ENCODE results near the gene VMA21. TPM values are rescaled to one million over a fixed set of nuclear protein-coding genes. Genes with fewer than 3 reads are reported as not detected.

Gene VMA21
- total RNA-seq, 2 donors from 2014 or later: 42.2 to 54.7 TPM

- H3K9me3 Mint-ChIP-seq: peaks cover 69% of the 10 kb centered on the region
- no peaks in the 10 kb centered on the region for H3K4me1 Mint-ChIP-seq
- Histone ChIP-seq H3K27ac (ENCODE audit: low read depth, low read length) (no peak overlapping the region), H3K9me3 (ENCODE audit: control insufficient read depth, low read length) (no peaks in the 10 kb centered on the region), H3K9ac (ENCODE audit: extremely low read depth, low read length, poor library complexity, severe bottlenecking) (no peak overlapping the region), H3K4me1 (ENCODE audit: control insufficient read depth, insufficient read depth, low read length) (no peaks in the 10 kb centered on the region), H3K4me3 (ENCODE audit: low read length) (no peak overlapping the region), H3K27me3 (ENCODE audit: control insufficient read depth, insufficient read depth, low read length, poor library complexity, severe bottlenecking) (no peaks in the 10 kb centered on the region), H3K36me3 (ENCODE audit: control insufficient read depth, insufficient read depth, low read length) (no peaks in the 10 kb centered on the region)
- no peak overlapping the region for H3K4me3 Mint-ChIP-seq
- H3K27me3 Mint-ChIP-seq (ENCODE audit: insufficient read depth): peaks cover 3% of the 10 kb centered on the region
- no peak for TF ChIP-seq CTCF (conservative IDR thresholded peaks at IDR 0.05)
- H3K36me3 Mint-ChIP-seq (ENCODE audit: low read depth): no peaks in the 10 kb centered on the region
- no peak overlapping the region for H3K27ac Mint-ChIP-seq
- 92% methylated on average over 22 of the region's 22 CpGs; no CpG with 5 or more reads in 1 of the 2 experiments for WGBS, 2 experiments (ENCODE audit: insufficient coverage in 1 of 2, insufficient read length in 1 of 2)
- DNase-seq: peak; percentile 60
Measured at GRCh38 chrX:151391722-151392121, 5.3 kb upstream of the VMA21 start.

- Histone ChIP-seq H3K4me3 (ENCODE audit: low read length) (no peak overlapping the region), H3K27me3 (ENCODE audit: control insufficient read depth, insufficient read depth, low read length, poor library complexity, severe bottlenecking) (no peaks in the 10 kb centered on the region), H3K9me3 (ENCODE audit: control insufficient read depth, low read length) (no peaks in the 10 kb centered on the region), H3K4me1 (ENCODE audit: control insufficient read depth, insufficient read depth, low read length) (no peaks in the 10 kb centered on the region), H3K9ac (ENCODE audit: extremely low read depth, low read length, poor library complexity, severe bottlenecking) (no peak overlapping the region), H3K36me3 (ENCODE audit: control insufficient read depth, insufficient read depth, low read length) (no peaks in the 10 kb centered on the region), H3K27ac (ENCODE audit: low read depth, low read length) (no peak overlapping the region)
- DNase-seq: peak; percentile 72
- Mint-ChIP-seq H3K4me3 (no peak overlapping the region), H3K9me3 (peaks cover 67% of the 10 kb centered on the region), H3K4me1 (peaks cover 3% of the 10 kb centered on the region), H3K27me3 (ENCODE audit: insufficient read depth) (no peaks in the 10 kb centered on the region), H3K27ac (no peak overlapping the region), H3K36me3 (ENCODE audit: low read depth) (peaks cover 2% of the 10 kb centered on the region)
- no peak for TF ChIP-seq CTCF (conservative IDR thresholded peaks at IDR 0.05)
- 50% methylated on average over 1 of the region's 1 CpG; no CpG with 5 or more reads in 1 of the 2 experiments for WGBS, 2 experiments (ENCODE audit: insufficient coverage in 1 of 2, insufficient read length in 1 of 2)
Measured at GRCh38 chrX:151393514-151393913, 3.5 kb upstream of the VMA21 start.

GRCh38 chrX:151396042-151396824 lies 773 bp upstream of the VMA21 start:
- Histone ChIP-seq H3K27me3 (ENCODE audit: control insufficient read depth, insufficient read depth, low read length, poor library complexity, severe bottlenecking) (no peaks in the 10 kb centered on the region), H3K4me3 (ENCODE audit: low read length) (peak overlapping the region; percentile 74), H3K27ac (ENCODE audit: low read depth, low read length) (peak overlapping the region; percentile 90), H3K4me1 (ENCODE audit: control insufficient read depth, insufficient read depth, low read length) (no peaks in the 10 kb centered on the region), H3K36me3 (ENCODE audit: control insufficient read depth, insufficient read depth, low read length) (no peaks in the 10 kb centered on the region), H3K9me3 (ENCODE audit: control insufficient read depth, low read length) (no peaks in the 10 kb centered on the region), H3K9ac (ENCODE audit: extremely low read depth, low read length, poor library complexity, severe bottlenecking) (peak overlapping the region; percentile 63)
- peak overlapping the region; percentile 83 for H3K4me3 Mint-ChIP-seq
- H3K4me1 Mint-ChIP-seq: peaks cover 16% of the 10 kb centered on the region
- no peak for DNase-seq
- peaks cover 52% of the 10 kb centered on the region for H3K9me3 Mint-ChIP-seq
- peaks cover 2% of the 10 kb centered on the region for H3K36me3 Mint-ChIP-seq (ENCODE audit: low read depth)
- no peak for TF ChIP-seq CTCF (conservative IDR thresholded peaks at IDR 0.05)
- peak overlapping the region; percentile 75 for H3K27ac Mint-ChIP-seq
- WGBS, 2 experiments (ENCODE audit: insufficient coverage in 1 of 2, insufficient read length in 1 of 2): 62 to 90% methylated on average over 2 to 20 of the region's 20 CpGs
- no peaks in the 10 kb centered on the region for H3K27me3 Mint-ChIP-seq (ENCODE audit: insufficient read depth)

Measured in endodermal cell (in vitro differentiated cells).